ENCODE measurements around the gene FAM53A. TPM values are rescaled to one million over a fixed set of nuclear protein-coding genes. Genes with fewer than 3 reads are reported as not detected.

Gene FAM53A
- polyA plus RNA-seq, 2 of the 4 experiments (the other 2 are of a cell fraction), result 0.87 to 1.2 TPM

DNA sequence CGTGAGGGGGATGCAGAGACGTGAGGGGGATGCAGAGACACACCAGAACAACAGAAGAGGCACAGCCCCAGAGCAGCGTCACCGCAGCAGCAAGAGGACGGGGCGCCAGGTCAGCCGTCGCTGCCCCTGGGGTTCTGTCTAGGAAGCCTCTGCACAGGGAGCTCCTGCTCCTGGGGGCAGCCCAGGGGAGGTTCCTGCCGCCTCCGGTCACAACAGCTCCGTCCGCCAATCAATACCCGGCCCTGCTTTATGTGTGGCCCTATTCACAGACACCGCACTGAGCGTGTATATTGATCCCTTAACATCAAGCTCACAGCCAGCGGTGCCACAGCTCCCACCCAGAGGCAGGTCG, 69.6 kb downstream of the FAM53A start (continued):
- TF ChIP-seq, protein P1, sequence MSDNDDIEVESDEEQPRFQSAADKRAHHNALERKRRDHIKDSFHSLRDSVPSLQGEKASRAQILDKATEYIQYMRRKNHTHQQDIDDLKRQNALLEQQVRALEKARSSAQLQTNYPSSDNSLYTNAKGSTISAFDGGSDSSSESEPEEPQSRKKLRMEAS (IDR thresholded peaks at IDR 0.05), result no peak
- TF ChIP-seq, protein P2, sequence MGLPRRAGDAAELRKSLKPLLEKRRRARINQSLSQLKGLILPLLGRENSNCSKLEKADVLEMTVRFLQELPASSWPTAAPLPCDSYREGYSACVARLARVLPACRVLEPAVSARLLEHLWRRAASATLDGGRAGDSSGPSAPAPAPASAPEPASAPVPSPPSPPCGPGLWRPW (IDR thresholded peaks at IDR 0.05), result no peak

DNA sequence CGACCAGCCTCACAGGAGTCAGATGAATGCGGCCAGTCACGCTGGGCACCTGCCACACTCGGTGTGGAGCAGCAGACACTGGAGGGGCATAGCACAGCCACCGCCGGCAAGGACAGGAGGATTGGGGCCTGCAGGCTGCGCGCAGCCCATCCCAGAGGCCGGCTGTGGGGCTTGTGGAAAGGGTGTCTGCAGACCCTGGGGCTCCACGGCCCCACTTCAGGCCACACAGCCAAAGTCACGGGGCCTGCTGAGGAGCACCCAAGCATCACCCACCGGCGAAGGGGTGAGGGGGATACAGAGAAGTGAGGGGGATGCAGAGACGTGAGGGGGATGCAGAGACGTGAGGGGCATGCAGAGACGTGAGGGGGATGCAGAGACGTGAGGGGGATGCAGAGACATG, 70.1 kb downstream of the FAM53A start:
- ATAC-seq (no peak), FAIRE-seq (no peak), DNase-seq (ENCODE audit: low read depth in 1 of 2, low spot score in 1 of 2) (no peak)
- Histone ChIP-seq H3K27ac (no peak overlapping the region), H3K4me2 (no peak overlapping the region), H3K4me3 (no peak overlapping the region), H3K9me3 (no peaks in the 10 kb centered on the region), H3K4me1 (no peaks in the 10 kb centered on the region)
- POLR2A ChIA-PET, result no interaction called here
- CTCF ChIA-PET, result interaction anchor here (1.1 kb wide), 1 partner anchor 15 kb away, joined by 3 read pairs; no protein-coding TSS in a partner anchor
- WGBS (ENCODE audit: missing lambda C conversion rate), result 45% methylated on average over 6 of the region's 17 CpGs
- TF ChIP-seq ZNF302 (CRISPR knock-in tag; IDR thresholded peaks at IDR 0.05) (no peak), GATA3 (IDR thresholded peaks at IDR 0.05; ENCODE audit: borderline replicate concordance) (no peak), RARB (CRISPR knock-in tag; IDR thresholded peaks at IDR 0.05) (no peak), MAZ (IDR thresholded peaks at IDR 0.05; ENCODE audit: borderline replicate concordance, low read depth, low read length) (no peak), FOSL2 (IDR thresholded peaks at IDR 0.05) (no peak), FOSL2 (CRISPR knock-in tag; IDR thresholded peaks at IDR 0.05) (no peak), TFCP2L1 (CRISPR knock-in tag; IDR thresholded peaks at IDR 0.05) (no peak), SMC3 (IDR thresholded peaks at IDR 0.05) (no peak), TP53 (CRISPR knock-in tag; IDR thresholded peaks at IDR 0.05) (no peak), ZSCAN20 (CRISPR knock-in tag; IDR thresholded peaks at IDR 0.05) (no peak), KDM5A (IDR thresholded peaks at IDR 0.05) (no peak), MAFK (IDR thresholded peaks at IDR 0.05; ENCODE audit: partially characterized antibody) (no peak), BHLHE40 (IDR thresholded peaks at IDR 0.05; ENCODE audit: low read depth, low read length) (no peak), FOSB (CRISPR knock-in tag; IDR thresholded peaks at IDR 0.05) (no peak)
- TF ChIP-seq, protein P3, sequence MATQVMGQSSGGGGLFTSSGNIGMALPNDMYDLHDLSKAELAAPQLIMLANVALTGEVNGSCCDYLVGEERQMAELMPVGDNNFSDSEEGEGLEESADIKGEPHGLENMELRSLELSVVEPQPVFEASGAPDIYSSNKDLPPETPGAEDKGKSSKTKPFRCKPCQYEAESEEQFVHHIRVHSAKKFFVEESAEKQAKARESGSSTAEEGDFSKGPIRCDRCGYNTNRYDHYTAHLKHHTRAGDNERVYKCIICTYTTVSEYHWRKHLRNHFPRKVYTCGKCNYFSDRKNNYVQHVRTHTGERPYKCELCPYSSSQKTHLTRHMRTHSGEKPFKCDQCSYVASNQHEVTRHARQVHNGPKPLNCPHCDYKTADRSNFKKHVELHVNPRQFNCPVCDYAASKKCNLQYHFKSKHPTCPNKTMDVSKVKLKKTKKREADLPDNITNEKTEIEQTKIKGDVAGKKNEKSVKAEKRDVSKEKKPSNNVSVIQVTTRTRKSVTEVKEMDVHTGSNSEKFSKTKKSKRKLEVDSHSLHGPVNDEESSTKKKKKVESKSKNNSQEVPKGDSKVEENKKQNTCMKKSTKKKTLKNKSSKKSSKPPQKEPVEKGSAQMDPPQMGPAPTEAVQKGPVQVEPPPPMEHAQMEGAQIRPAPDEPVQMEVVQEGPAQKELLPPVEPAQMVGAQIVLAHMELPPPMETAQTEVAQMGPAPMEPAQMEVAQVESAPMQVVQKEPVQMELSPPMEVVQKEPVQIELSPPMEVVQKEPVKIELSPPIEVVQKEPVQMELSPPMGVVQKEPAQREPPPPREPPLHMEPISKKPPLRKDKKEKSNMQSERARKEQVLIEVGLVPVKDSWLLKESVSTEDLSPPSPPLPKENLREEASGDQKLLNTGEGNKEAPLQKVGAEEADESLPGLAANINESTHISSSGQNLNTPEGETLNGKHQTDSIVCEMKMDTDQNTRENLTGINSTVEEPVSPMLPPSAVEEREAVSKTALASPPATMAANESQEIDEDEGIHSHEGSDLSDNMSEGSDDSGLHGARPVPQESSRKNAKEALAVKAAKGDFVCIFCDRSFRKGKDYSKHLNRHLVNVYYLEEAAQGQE (IDR thresholded peaks at IDR 0.05), result no peak
- TF ChIP-seq, protein P4, sequence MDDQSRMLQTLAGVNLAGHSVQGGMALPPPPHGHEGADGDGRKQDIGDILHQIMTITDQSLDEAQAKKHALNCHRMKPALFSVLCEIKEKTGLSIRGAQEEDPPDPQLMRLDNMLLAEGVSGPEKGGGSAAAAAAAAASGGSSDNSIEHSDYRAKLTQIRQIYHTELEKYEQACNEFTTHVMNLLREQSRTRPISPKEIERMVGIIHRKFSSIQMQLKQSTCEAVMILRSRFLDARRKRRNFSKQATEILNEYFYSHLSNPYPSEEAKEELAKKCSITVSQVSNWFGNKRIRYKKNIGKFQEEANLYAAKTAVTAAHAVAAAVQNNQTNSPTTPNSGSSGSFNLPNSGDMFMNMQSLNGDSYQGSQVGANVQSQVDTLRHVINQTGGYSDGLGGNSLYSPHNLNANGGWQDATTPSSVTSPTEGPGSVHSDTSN (IDR thresholded peaks at IDR 0.05), result no peak
- TF ChIP-seq, protein P5, sequence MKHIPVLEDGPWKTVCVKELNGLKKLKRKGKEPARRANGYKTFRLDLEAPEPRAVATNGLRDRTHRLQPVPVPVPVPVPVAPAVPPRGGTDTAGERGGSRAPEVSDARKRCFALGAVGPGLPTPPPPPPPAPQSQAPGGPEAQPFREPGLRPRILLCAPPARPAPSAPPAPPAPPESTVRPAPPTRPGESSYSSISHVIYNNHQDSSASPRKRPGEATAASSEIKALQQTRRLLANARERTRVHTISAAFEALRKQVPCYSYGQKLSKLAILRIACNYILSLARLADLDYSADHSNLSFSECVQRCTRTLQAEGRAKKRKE (CRISPR knock-in tag; IDR thresholded peaks at IDR 0.05; ENCODE audit: low read depth), result no peak
- TF ChIP-seq, protein P6, sequence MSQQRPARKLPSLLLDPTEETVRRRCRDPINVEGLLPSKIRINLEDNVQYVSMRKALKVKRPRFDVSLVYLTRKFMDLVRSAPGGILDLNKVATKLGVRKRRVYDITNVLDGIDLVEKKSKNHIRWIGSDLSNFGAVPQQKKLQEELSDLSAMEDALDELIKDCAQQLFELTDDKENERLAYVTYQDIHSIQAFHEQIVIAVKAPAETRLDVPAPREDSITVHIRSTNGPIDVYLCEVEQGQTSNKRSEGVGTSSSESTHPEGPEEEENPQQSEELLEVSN (IDR thresholded peaks at IDR 0.05; ENCODE audit: borderline replicate concordance, low read depth), result no peak
- TF ChIP-seq, protein P2 (IDR thresholded peaks at IDR 0.05), result no peak

Measured in A549 (cell line).